HAP-1 (cell line): ENCODE measurements around the gene AKAP11.

Experiments used
- DNase-seq, 2 experiments: peaks; one replicate each; pipeline ENCODE4 v3.0.0-alpha.2; 2016 to 2020; ENCODE audit warnings: low spot score in 2 of 2
- H3K27me3 ChIP-seq: fragments of 250-450 bp; sonication (Bioruptor Pico); 2 replicates; pipeline ENCODE4 v1.5.1; 2020; ENCODE audit warnings: low read depth, mild to moderate bottlenecking, moderate library complexity
- H3K36me3 ChIP-seq: fragments of 250-450 bp; sonication (Bioruptor Pico); replicated peaks from 2 replicates; pipeline ENCODE4 v1.5.1; 2020; ENCODE audit warnings: mild to moderate bottlenecking
- H3K4me1 ChIP-seq: fragments of 250-450 bp; sonication (Bioruptor Pico); 2 replicates; pipeline ENCODE4 v1.5.1; 2020; ENCODE audit warnings: mild to moderate bottlenecking
- H3K4me3 ChIP-seq: fragments of 250-450 bp; sonication (Bioruptor Pico); 2 replicates; pipeline ENCODE4 v1.5.1; 2020; ENCODE audit warnings: mild to moderate bottlenecking, moderate library complexity
- H3K9me3 ChIP-seq: fragments of 250-450 bp; sonication (Bioruptor Pico); 2 replicates; pipeline ENCODE4 v1.5.1; 2020; ENCODE audit warnings: mild to moderate bottlenecking, moderate library complexity
- in situ Hi-C: fragments of 300-500 bp; cut with MboI; formaldehyde crosslinking; loops from 3 replicates; pipeline ENCODE4 v1.14.3; 2020; ENCODE audit warnings: low sequenced_read_pairs, inconsistent platforms, mixed read lengths

AKAP11 gene

GRCh38 chr13:42363941-42364612 is 92.1 kb downstream of the AKAP11 start:
- Histone ChIP-seq H3K9me3 (no peaks in the 10 kb centered on the region), H3K27me3 (peaks cover 12% of the 10 kb centered on the region), H3K4me3 (no peak overlapping the region), H3K36me3 (no peaks in the 10 kb centered on the region), H3K4me1 (peaks cover 15% of the 10 kb centered on the region)
- in situ Hi-C loops = no loop called here
- no peak for DNase-seq

- no peak for DNase-seq
- no peaks in the 10 kb centered on the region for H3K9me3 ChIP-seq
- H3K4me1 ChIP-seq = peaks cover 12% of the 10 kb centered on the region
- no peaks in the 10 kb centered on the region for H3K36me3 ChIP-seq
- in situ Hi-C loops = no loop called here
- peaks cover 12% of the 10 kb centered on the region for H3K27me3 ChIP-seq
- no peak overlapping the region for H3K4me3 ChIP-seq
Observed at GRCh38 chr13:42364613-42365000, 92.7 kb downstream of the AKAP11 start.

- Histone ChIP-seq H3K4me1 (peaks cover 11% of the 10 kb centered on the region), H3K27me3 (peaks cover 15% of the 10 kb centered on the region), H3K4me3 (no peak overlapping the region), H3K36me3 (no peaks in the 10 kb centered on the region), H3K9me3 (no peaks in the 10 kb centered on the region)
- in situ Hi-C loops = no loop called here
- peak; percentile 9 to 85 for DNase-seq
Observed at GRCh38 chr13:42367831-42368230, 95.9 kb downstream of the AKAP11 start.

- Histone ChIP-seq H3K9me3 (no peaks in the 10 kb centered on the region), H3K4me3 (no peak overlapping the region), H3K27me3 (peaks cover 13% of the 10 kb centered on the region), H3K36me3 (no peaks in the 10 kb centered on the region), H3K4me1 (peaks cover 11% of the 10 kb centered on the region)
- no peak for DNase-seq
- in situ Hi-C loops = no loop called here
Observed at GRCh38 chr13:42369071-42369797, 97.3 kb downstream of the AKAP11 start.

- in situ Hi-C loops = no loop called here
- H3K4me1 ChIP-seq = peaks cover 11% of the 10 kb centered on the region
- no peak overlapping the region for H3K4me3 ChIP-seq
- H3K9me3 ChIP-seq = no peaks in the 10 kb centered on the region
- no peaks in the 10 kb centered on the region for H3K36me3 ChIP-seq
- peaks cover 12% of the 10 kb centered on the region for H3K27me3 ChIP-seq
- DNase-seq = no peak
Observed at GRCh38 chr13:42370229-42370628, 98.3 kb downstream of the AKAP11 start.
